ENCODE results near the gene ZNF398. TPM values are rescaled to one million over a fixed set of nuclear protein-coding genes. Genes with fewer than 3 reads are reported as not detected.

ZNF398 gene
- total and polyA plus RNA-seq, 10 of the 15 experiments (the other 5 are each of a cell fraction or from before 2014, with no cell fraction given): 2.3 to 15.3 (median 10.0) TPM

GRCh38 chr7:149125863-149126661 is 21.2 kb upstream of the ZNF398 start, which contains the start of gene ZNF425 (continued):
- TF ChIP-seq MAX (IDR thresholded peaks at IDR 0.05; ENCODE audit: low read depth, low read length) (peak; percentile 77), IKZF1 (conservative IDR thresholded peaks at IDR 0.05) (peak; percentile 78), POLR2AphosphoS2 (IDR thresholded peaks at IDR 0.05; ENCODE audit: low read depth, low read length) (peak; percentile 92; the same call in 1 of the 2 replicates), KLF5 (IDR thresholded peaks at IDR 0.05; ENCODE audit: partially characterized antibody) (peak; percentile 44), RCOR1 (conservative IDR thresholded peaks at IDR 0.05; ENCODE audit: low read depth, low read length) (0 out of 2 replicates have a peak, but pooled peaks have one; percentile 49), RUNX3 (IDR thresholded peaks at IDR 0.05; ENCODE audit: low read length) (peak; percentile 49), KDM1A (IDR thresholded peaks at IDR 0.05; ENCODE audit: borderline replicate concordance) (no peak), RAD21 (IDR thresholded peaks at IDR 0.05; ENCODE audit: insufficient read depth, low read depth, low read length) (peak; percentile 32; the same call in 1 of the 2 replicates), EGR1 (IDR thresholded peaks at IDR 0.05; ENCODE audit: borderline replicate concordance in 1 of 2, low read depth in 2 of 2, low read length in 2 of 2) (peak in 1 of 2 experiments; percentile 62; a peak in 1 of 3 replicates), EZH2 (IDR thresholded peaks at IDR 0.05; ENCODE audit: borderline replicate concordance, control insufficient read depth, low read depth, low read length) (no peak), CBFB (IDR thresholded peaks at IDR 0.05; ENCODE audit: low read depth) (peak; percentile 53; the same call in 1 of the 2 replicates), CBX5 (IDR thresholded peaks at IDR 0.05; ENCODE audit: low read depth) (peak; percentile 78; the same call in 1 of the 2 replicates), E2F4 (IDR thresholded peaks at IDR 0.05; ENCODE audit: low read depth, low read length) (peak; percentile 60; the same call in 1 of the 2 replicates), NFYB (IDR thresholded peaks at IDR 0.05; ENCODE audit: insufficient read depth, low read depth, low read length) (no peak), SREBF1 (IDR thresholded peaks at IDR 0.05; ENCODE audit: low read length) (no peak), HDGF (IDR thresholded peaks at IDR 0.05) (peak; percentile 30; the same call in 1 of the 2 replicates), POLR2AphosphoS5 (IDR thresholded peaks at IDR 0.05; ENCODE audit: low read length) (peak; percentile 92; the same call in 1 of the 2 replicates), HCFC1 (IDR thresholded peaks at IDR 0.05; ENCODE audit: low read length) (peak; percentile 66), NRF1 (conservative IDR thresholded peaks at IDR 0.05; ENCODE audit: low read depth, low read length) (no peak), TBL1XR1 (IDR thresholded peaks at IDR 0.05; ENCODE audit: low read depth, low read length) (0 out of 2 replicates have a peak, but pooled peaks have one; percentile 33), MEF2A (IDR thresholded peaks at IDR 0.05; ENCODE audit: insufficient read depth, low read depth, low read length) (peak; percentile 46; the same call in 1 of the 2 replicates), GATAD2B (conservative IDR thresholded peaks at IDR 0.05; ENCODE audit: low read depth) (peak; percentile 71), ZBTB40 (IDR thresholded peaks at IDR 0.05; ENCODE audit: borderline replicate concordance) (peak; percentile 16), ASH2L (IDR thresholded peaks at IDR 0.05; ENCODE audit: borderline replicate concordance, low read depth) (no peak), ZBED1 (IDR thresholded peaks at IDR 0.05; ENCODE audit: borderline replicate concordance) (peak; percentile 60; the same call in 1 of the 2 replicates), NBN (IDR thresholded peaks at IDR 0.05) (peak; percentile 85; the same call in 1 of the 2 replicates)
